SU-DHL-6 (cell line): Measurements from ENCODE around the gene RBBP4.
A peak's percentile ranks its signal among the peaks of the same experiment; 100 is the strongest.

ENCODE experiments used
- H2AFZ ChIP-seq: fragments of 200-600 bp; sonication (generic); 2 replicates; pipeline ENCODE4 v1.6.1; 2014; ENCODE audit warnings: low read depth, mild to moderate bottlenecking, moderate library complexity, mixed read lengths, antibody characterized with exemption, low read length; ENCODE audit not compliant: severe bottlenecking
- H3F3A ChIP-seq: fragments of 200-600 bp; shearing (Covaris generic); 2 replicates; pipeline ENCODE4 v1.6.0; 2016; ENCODE audit warnings: antibody characterized with exemption, mild to moderate bottlenecking; ENCODE audit not compliant: insufficient read depth
- H3K27ac ChIP-seq: fragments of 200-600 bp; sonication (generic); 2 replicates; pipeline ENCODE4 v1.5.1; 2016; ENCODE audit warnings: low read depth, mild to moderate bottlenecking, low read length, moderate library complexity, mixed read lengths
- H3K27me3 ChIP-seq: fragments of 200-600 bp; sonication (generic), shearing (Covaris generic); 2 replicates; pipeline ENCODE4 v1.6.0; 2014; ENCODE audit warnings: mild to moderate bottlenecking, low read length
- H3K36me3 ChIP-seq: fragments of 200-600 bp; sonication (generic); 2 replicates; pipeline ENCODE4 v1.6.1; 2014; ENCODE audit warnings: mild to moderate bottlenecking, low read length, mixed read lengths
- H3K4me2 ChIP-seq: fragments of 300-600, 200-600 bp; shearing (Covaris generic), sonication (generic); 2 replicates; pipeline ENCODE4 v1.6.0; 2014; ENCODE audit warnings: low read length, low read depth, mild to moderate bottlenecking; ENCODE audit not compliant: poor library complexity, severe bottlenecking
- H3K4me3 ChIP-seq: fragments of 200-600 bp; sonication (generic); 2 replicates; pipeline ENCODE4 v1.5.1; 2014; ENCODE audit warnings: antibody characterized with exemption, low read length, mild to moderate bottlenecking, mixed read lengths; ENCODE audit not compliant: insufficient read depth, poor library complexity, severe bottlenecking
- H3K79me2 ChIP-seq: fragments of 200-600 bp; sonication (generic); 2 replicates; pipeline ENCODE4 v1.6.1; 2014; ENCODE audit warnings: mild to moderate bottlenecking, low read length, moderate library complexity; ENCODE audit not compliant: insufficient read depth
- H3K9ac ChIP-seq: fragments of 200-600 bp; sonication (generic); 2 replicates; pipeline ENCODE4 v1.7.0; 2014; ENCODE audit warnings: mild to moderate bottlenecking, low read length
- H3K9me2 ChIP-seq: fragments of 200-600 bp; sonication (generic); replicated peaks from 2 replicates; pipeline ENCODE4 v1.6.1; 2014; ENCODE audit warnings: low read length; ENCODE audit not compliant: insufficient read depth
- H3K9me3 ChIP-seq: fragments of 200-600 bp; sonication (generic); 2 replicates; pipeline ENCODE4 v1.6.1; 2014; ENCODE audit warnings: low read length, mixed read lengths; ENCODE audit not compliant: insufficient read depth
- H4K20me1 ChIP-seq: fragments of 200-600 bp; sonication (generic); 2 replicates; pipeline ENCODE4 v1.6.1; 2014; ENCODE audit warnings: low read depth, mild to moderate bottlenecking, antibody characterized with exemption, low read length, moderate library complexity, mixed read lengths
- EZH2phosphoT487 ChIP-seq: fragments of 200-600 bp; sonication (generic), shearing (Covaris generic); conservative IDR thresholded peaks from 2 replicates; pipeline ENCODE4 v1.6.1; 2018; ENCODE audit warnings: mild to moderate bottlenecking, antibody characterized with exemption, low read length, moderate library complexity, mixed read lengths
- TF ChIP-seq, protein P1 (sequence below): fragments of 200-600 bp; sonication (generic); IDR thresholded peaks from one replicate; pipeline ENCODE4 v1.5.1; 2017; ENCODE audit warnings: antibody characterized with exemption, mild to moderate bottlenecking, low read length, moderate library complexity; ENCODE audit not compliant: insufficient read depth, poor library complexity, severe bottlenecking

Gene RBBP4

GRCh38 chr1:32622205-32622604, 28.8 kb upstream of the RBBP4 start:
- TF ChIP-seq, protein P1, sequence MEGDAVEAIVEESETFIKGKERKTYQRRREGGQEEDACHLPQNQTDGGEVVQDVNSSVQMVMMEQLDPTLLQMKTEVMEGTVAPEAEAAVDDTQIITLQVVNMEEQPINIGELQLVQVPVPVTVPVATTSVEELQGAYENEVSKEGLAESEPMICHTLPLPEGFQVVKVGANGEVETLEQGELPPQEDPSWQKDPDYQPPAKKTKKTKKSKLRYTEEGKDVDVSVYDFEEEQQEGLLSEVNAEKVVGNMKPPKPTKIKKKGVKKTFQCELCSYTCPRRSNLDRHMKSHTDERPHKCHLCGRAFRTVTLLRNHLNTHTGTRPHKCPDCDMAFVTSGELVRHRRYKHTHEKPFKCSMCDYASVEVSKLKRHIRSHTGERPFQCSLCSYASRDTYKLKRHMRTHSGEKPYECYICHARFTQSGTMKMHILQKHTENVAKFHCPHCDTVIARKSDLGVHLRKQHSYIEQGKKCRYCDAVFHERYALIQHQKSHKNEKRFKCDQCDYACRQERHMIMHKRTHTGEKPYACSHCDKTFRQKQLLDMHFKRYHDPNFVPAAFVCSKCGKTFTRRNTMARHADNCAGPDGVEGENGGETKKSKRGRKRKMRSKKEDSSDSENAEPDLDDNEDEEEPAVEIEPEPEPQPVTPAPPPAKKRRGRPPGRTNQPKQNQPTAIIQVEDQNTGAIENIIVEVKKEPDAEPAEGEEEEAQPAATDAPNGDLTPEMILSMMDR, result no peak
- no peak for TF ChIP-seq EZH2phosphoT487
- Histone ChIP-seq H4K20me1 (no peaks in the 10 kb centered on the region), H3K27me3 (no peaks in the 10 kb centered on the region), H2AFZ (no peak overlapping the region), H3K4me2 (no peak overlapping the region), H3K9ac (no peak overlapping the region), H3K4me3 (no peak overlapping the region), H3K27ac (no peak overlapping the region), H3K36me3 (peaks cover 26% of the 10 kb centered on the region; the same call in 1 of the 2 replicates), H3F3A (peaks cover 5% of the 10 kb centered on the region; the same call in 1 of the 2 replicates), H3K9me2 (no peaks in the 10 kb centered on the region), H3K79me2 (no peaks in the 10 kb centered on the region), H3K9me3 (no peaks in the 10 kb centered on the region)

DNA sequence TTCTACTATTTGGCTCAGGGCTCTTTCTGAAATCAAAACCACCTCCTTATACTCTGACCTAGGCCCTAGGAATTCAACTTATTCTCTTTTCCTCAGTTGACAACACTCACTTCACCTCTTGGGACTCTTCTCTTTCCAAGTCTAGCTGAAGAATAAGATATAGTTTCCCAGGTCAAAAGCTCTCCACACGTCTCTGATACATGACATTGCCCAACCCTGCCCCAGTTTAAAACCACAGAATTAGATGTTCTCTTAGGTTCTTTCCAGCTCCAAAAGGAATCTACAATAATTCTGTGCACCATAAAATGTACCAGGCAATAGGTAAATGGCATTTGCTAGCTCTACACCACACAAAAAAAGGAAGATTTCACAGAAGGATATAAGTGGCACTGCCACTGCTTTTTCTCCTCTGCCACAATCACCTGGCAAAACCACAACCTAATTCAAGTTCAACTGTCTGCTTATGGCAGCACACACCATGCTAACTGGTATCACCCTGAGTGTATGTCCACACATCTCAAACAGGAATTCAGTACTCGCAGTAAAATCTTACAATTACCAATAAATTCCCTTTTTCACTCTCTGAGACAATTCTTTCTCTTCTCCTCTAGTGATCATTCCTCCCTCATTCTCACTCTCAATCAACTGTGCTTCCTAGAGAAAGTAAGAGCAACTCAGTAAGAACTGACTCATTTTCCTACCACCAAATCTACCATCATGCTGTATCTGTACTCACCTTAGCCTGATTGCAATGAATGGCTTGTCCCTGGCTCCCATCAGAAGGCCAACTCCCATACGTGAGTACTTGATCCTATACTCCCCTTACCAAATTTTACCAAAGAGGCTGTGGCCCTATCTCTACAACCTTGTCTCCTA, 28.0 kb upstream of the RBBP4 start:
- Histone ChIP-seq H2AFZ (no peak overlapping the region), H3K36me3 (peaks cover 28% of the 10 kb centered on the region; the same call in 1 of the 2 replicates), H3K9ac (no peak overlapping the region), H3K27ac (peak overlapping the region; percentile 35), H3F3A (peaks cover 5% of the 10 kb centered on the region; the same call in 1 of the 2 replicates), H3K4me3 (no peak overlapping the region), H4K20me1 (no peaks in the 10 kb centered on the region), H3K27me3 (no peaks in the 10 kb centered on the region), H3K9me2 (no peaks in the 10 kb centered on the region), H3K79me2 (0 out of 2 replicates have a peak, but pooled peaks cover 4% of the 10 kb centered on the region), H3K4me2 (no peak overlapping the region), H3K9me3 (no peaks in the 10 kb centered on the region)
- no peak for TF ChIP-seq EZH2phosphoT487
- TF ChIP-seq, protein P1, result no peak

- 0 out of 2 replicates have a peak, but pooled peaks cover 4% of the 10 kb centered on the region for H3K79me2 ChIP-seq
- peak overlapping the region; percentile 35; the same call in 1 of the 2 replicates for H3K27ac ChIP-seq
- H3K9ac ChIP-seq, result no peak overlapping the region
- H3K4me2 ChIP-seq, result no peak overlapping the region
- no peaks in the 10 kb centered on the region for H3K27me3 ChIP-seq
- H3K9me2 ChIP-seq, result no peaks in the 10 kb centered on the region
- H3K4me3 ChIP-seq, result no peak overlapping the region
- no peaks in the 10 kb centered on the region for H3K9me3 ChIP-seq
- H3K36me3 ChIP-seq, result peaks cover 30% of the 10 kb centered on the region; the same call in 1 of the 2 replicates
- peaks cover 5% of the 10 kb centered on the region; the same call in 1 of the 2 replicates for H3F3A ChIP-seq
- H4K20me1 ChIP-seq, result no peaks in the 10 kb centered on the region
- no peak overlapping the region for H2AFZ ChIP-seq
- no peak for TF ChIP-seq EZH2phosphoT487
- TF ChIP-seq, protein P1, result no peak
These were observed 27.2 kb upstream of the RBBP4 start for GRCh38 chr1:32623775-32624174.
